ENCODE results near the gene SH3RF3.

- no peak for TF ChIP-seq POLR2A (IDR thresholded peaks at IDR 0.05)
- no peak for TF ChIP-seq CTCF (IDR thresholded peaks at IDR 0.05)
- TF ChIP-seq POLR2AphosphoS5 (IDR thresholded peaks at IDR 0.05; ENCODE audit: insufficient read depth in 1 of 2, low read depth in 1 of 2) = no peak
Measured at GRCh38 chr2:109170645-109171044, 41.6 kb downstream of the SH3RF3 start.

All from vagina (tissue), 2 donors.